ENCODE results near the gene LRFN4. TPM values are rescaled to one million over a fixed set of nuclear protein-coding genes. Genes with fewer than 3 reads are reported as not detected.

LRFN4 gene
- total and polyA plus RNA-seq, 5 donors from 2014 or later = 0.87 to 8.0 (median 1.4) TPM

DNA sequence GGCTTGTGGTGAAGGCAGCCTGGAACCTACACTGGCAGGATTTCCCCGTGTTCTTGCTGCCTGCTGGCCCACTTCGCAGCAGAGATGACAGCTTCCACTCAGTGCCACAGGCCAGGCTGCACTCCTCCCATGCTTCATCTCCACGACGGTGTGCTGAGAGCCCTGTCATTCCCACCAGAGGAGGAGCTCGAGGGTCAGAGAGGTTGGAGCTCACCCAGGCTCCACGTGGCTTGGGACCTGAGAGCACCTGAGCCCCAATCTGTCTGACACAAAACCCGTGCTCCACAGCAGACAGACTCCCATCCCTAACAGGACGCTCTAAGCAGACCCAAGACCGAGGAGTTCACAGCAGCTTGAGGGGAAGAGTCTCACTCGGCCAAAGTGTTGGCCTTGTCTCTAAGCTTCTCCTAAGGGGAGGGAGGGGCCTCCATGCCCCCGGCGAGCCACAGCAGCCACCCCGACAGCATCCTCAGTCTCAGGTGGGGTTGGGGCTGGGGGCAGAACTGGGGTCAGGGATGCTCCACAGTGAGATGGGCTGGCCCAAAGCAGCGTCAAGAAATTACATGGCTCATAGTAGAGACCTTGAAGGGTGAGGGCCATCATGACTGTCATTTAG lies 10.7 kb downstream of the LRFN4 start:
- no peak for DNase-seq
- Histone ChIP-seq H3K4me1 (ENCODE audit: control insufficient read depth, insufficient read depth, low read length, poor library complexity, severe bottlenecking) (peaks cover 7% of the 10 kb centered on the region), H3K9me3 (ENCODE audit: control insufficient read depth in 2 of 2, low read length in 2 of 2) (no peaks in the 10 kb centered on the region), H3K36me3 (ENCODE audit: control insufficient read depth, insufficient read depth, low read length) (no peaks in the 10 kb centered on the region), H3K4me3 (ENCODE audit: low read depth, low read length) (no peak overlapping the region), H3K27me3 (ENCODE audit: control insufficient read depth, insufficient read depth, low read length) (no peaks in the 10 kb centered on the region), H3K27ac (ENCODE audit: insufficient read depth, low read length, poor library complexity, severe bottlenecking) (no peak overlapping the region)
- H3K36me3 Mint-ChIP-seq = no peaks in the 10 kb centered on the region
- ATAC-seq (ENCODE audit: low read depth in 2 of 2) = no peak
- H3K4me3 Mint-ChIP-seq = no peak overlapping the region
- H3K4me1 Mint-ChIP-seq = peaks cover 0 to 13% (median 6%) of the 10 kb centered on the region in 4 donors
- no peaks in the 10 kb centered on the region for H3K27me3 Mint-ChIP-seq
- H3K27ac Mint-ChIP-seq = peak overlapping the region in 1 of 3 donors; percentile 82
- no peaks in the 10 kb centered on the region for H3K9me3 Mint-ChIP-seq

DNA sequence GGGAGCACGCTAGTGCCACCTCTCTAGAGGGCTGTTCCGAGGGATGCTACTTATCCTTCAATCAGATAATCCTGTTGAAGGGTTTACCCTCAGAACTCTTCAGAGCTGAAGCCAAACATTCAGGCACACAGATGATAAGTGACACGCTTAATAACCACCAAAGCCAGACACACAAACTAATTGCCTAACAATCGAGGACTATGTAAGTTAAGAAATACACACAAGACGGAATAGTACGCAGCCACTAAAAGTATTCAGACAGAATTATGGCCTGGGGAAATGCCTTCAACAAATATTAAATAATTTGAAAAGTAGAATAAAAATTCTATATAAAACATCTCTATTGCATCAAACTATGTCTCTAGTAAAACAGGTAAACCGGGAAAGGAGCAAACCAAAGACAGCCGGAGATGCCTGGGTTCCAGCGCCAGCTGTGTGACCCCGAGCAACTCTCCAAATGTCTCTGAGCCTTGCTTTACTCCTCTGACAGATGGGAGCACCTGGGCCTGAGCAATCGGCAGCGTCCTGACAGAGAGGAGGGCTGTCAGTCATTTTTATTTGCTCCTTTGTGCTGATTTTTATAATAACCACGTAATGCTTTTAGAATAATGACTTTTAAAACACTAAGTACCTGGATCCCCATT lies 11.3 kb downstream of the LRFN4 start:
- Histone ChIP-seq H3K4me3 (ENCODE audit: low read depth, low read length) (no peak overlapping the region), H3K27me3 (ENCODE audit: control insufficient read depth, insufficient read depth, low read length) (no peaks in the 10 kb centered on the region), H3K4me1 (ENCODE audit: control insufficient read depth, insufficient read depth, low read length, poor library complexity, severe bottlenecking) (peaks cover 7% of the 10 kb centered on the region), H3K27ac (ENCODE audit: insufficient read depth, low read length, poor library complexity, severe bottlenecking) (no peak overlapping the region), H3K36me3 (ENCODE audit: control insufficient read depth, insufficient read depth, low read length) (no peaks in the 10 kb centered on the region), H3K9me3 (ENCODE audit: control insufficient read depth in 2 of 2, low read length in 2 of 2) (no peaks in the 10 kb centered on the region)
- Mint-ChIP-seq H3K36me3 (no peaks in the 10 kb centered on the region), H3K27me3 (no peaks in the 10 kb centered on the region), H3K27ac (no peak overlapping the region), H3K4me1 (peaks cover 0 to 13% (median 6%) of the 10 kb centered on the region in 4 donors), H3K9me3 (no peaks in the 10 kb centered on the region), H3K4me3 (peak overlapping the region in 1 of 4 donors; percentile 76)
- no peak for DNase-seq
- ATAC-seq (ENCODE audit: low read depth in 2 of 2) = no peak

DNA sequence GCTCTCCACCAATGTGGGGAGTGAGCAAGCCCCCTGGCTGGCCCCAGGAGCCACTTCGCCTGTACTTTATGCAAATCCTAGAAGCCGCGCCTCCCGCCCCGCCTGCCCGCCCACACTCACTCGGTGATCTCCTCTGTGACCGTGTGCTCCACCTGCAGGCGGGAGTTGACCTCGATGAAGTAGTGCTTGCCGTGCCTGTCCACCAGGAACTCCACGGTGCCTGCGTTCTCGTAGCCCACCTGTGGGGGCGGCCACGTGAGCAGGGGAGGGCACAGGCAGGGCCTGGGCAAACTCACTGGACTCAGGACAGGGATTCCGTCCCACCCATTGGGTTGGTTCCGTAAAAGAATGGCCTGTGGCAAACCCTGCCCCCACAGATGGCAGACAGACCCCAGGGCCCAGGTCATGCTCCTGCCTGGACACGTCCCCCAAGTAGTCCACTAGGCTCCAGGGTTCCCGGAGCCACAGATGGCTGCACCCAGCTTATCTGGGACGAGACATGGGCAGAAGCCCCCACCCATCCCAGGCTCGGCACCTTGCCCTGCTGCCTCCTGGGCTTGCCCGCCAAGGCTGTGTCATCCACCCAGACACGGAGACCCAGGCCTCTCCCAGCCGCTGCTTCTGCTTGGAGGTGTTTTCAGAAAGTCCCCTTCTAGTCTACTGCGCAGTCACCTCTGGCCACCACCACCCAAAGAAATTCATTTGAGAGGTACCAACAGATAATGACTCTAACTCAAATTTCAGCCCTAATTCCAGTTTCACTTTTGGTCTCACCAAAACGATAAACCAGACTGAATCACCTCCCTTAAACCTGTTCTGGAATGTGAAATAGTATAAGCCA lies 12.1 kb downstream of the LRFN4 start:
- no peaks in the 10 kb centered on the region for H3K36me3 ChIP-seq (ENCODE audit: control insufficient read depth, insufficient read depth, low read length)
- Mint-ChIP-seq H3K4me1 (peaks cover 0 to 13% (median 6%) of the 10 kb centered on the region in 4 donors), H3K36me3 (no peaks in the 10 kb centered on the region), H3K9me3 (no peaks in the 10 kb centered on the region), H3K4me3 (peak overlapping the region in 1 of 4 donors; percentile 76), H3K27ac (peak overlapping the region in 2 of 3 donors; percentile 52 to 65), H3K27me3 (no peaks in the 10 kb centered on the region)
- H3K27ac ChIP-seq (ENCODE audit: insufficient read depth, low read length, poor library complexity, severe bottlenecking) = no peak overlapping the region
- H3K27me3 ChIP-seq (ENCODE audit: control insufficient read depth, insufficient read depth, low read length) = no peaks in the 10 kb centered on the region
- no peak overlapping the region for H3K4me3 ChIP-seq (ENCODE audit: low read depth, low read length)
- DNase-seq (peak; percentile 64 to 90 (median 68)), ATAC-seq (ENCODE audit: low read depth in 2 of 2) (peak; percentile 90 to 91)
- no peaks in the 10 kb centered on the region for H3K9me3 ChIP-seq (ENCODE audit: control insufficient read depth in 2 of 2, low read length in 2 of 2)
- peaks cover 7% of the 10 kb centered on the region for H3K4me1 ChIP-seq (ENCODE audit: control insufficient read depth, insufficient read depth, low read length, poor library complexity, severe bottlenecking)

DNA sequence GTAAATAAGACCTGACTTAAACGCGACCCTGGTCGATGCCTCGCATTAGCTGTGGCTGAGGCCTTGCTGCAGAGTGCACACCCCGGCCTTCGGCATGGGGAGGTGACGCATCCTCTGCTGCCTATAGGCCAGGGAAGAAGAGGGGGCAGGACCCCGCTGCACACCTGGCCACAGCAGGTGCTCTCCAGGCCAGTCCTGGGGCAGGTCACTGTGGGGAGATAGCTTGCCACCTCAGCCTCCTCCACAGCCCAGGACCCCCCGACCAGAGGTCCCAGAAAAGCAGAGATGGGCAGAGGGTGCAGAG lies 12.7 kb downstream of the LRFN4 start:
- no peak overlapping the region for H3K4me3 ChIP-seq (ENCODE audit: low read depth, low read length)
- peak overlapping the region in 1 of 3 donors; percentile 52 for H3K27ac Mint-ChIP-seq
- DNase-seq (no peak), ATAC-seq (ENCODE audit: low read depth in 2 of 2) (no peak)
- no peaks in the 10 kb centered on the region for H3K9me3 ChIP-seq (ENCODE audit: control insufficient read depth in 2 of 2, low read length in 2 of 2)
- H3K4me3 Mint-ChIP-seq = no peak overlapping the region
- peaks cover 0 to 13% (median 6%) of the 10 kb centered on the region in 4 donors for H3K4me1 Mint-ChIP-seq
- H3K27me3 ChIP-seq (ENCODE audit: control insufficient read depth, insufficient read depth, low read length) = no peaks in the 10 kb centered on the region
- H3K36me3 Mint-ChIP-seq = no peaks in the 10 kb centered on the region
- no peak overlapping the region for H3K27ac ChIP-seq (ENCODE audit: insufficient read depth, low read length, poor library complexity, severe bottlenecking)
- no peaks in the 10 kb centered on the region for H3K27me3 Mint-ChIP-seq
- no peaks in the 10 kb centered on the region for H3K36me3 ChIP-seq (ENCODE audit: control insufficient read depth, insufficient read depth, low read length)
- H3K4me1 ChIP-seq (ENCODE audit: control insufficient read depth, insufficient read depth, low read length, poor library complexity, severe bottlenecking) = peaks cover 7% of the 10 kb centered on the region
- H3K9me3 Mint-ChIP-seq = no peaks in the 10 kb centered on the region

DNA sequence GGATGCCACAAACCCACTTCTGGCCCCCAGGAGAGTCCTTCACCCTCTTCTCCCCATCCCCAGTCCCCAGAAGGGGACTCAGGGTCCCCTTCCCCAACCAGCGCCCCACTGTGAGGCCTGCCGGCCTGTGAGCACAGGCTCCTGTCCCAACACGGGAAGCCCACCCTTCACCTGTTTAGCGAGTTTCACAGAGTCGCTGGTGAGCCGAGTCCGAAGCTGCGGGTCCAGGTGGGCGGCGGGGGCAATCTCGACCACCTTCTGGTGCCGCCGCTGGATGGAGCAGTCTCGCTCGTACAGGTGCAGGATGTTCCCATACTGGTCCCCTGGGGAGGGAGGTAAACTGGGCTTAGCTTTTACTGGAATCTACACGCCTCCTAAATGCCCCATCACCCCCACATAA lies 13.3 kb downstream of the LRFN4 start:
- Mint-ChIP-seq H3K27me3 (no peaks in the 10 kb centered on the region), H3K4me1 (peaks cover 0 to 13% (median 6%) of the 10 kb centered on the region in 4 donors), H3K36me3 (no peaks in the 10 kb centered on the region), H3K27ac (no peak overlapping the region), H3K4me3 (no peak overlapping the region), H3K9me3 (peaks cover 0 to 1% (median 0%) of the 10 kb centered on the region in 7 donors)
- no peaks in the 10 kb centered on the region for H3K36me3 ChIP-seq (ENCODE audit: control insufficient read depth, insufficient read depth, low read length)
- no peaks in the 10 kb centered on the region for H3K27me3 ChIP-seq (ENCODE audit: control insufficient read depth, insufficient read depth, low read length)
- ATAC-seq (ENCODE audit: low read depth in 2 of 2) (no peak), DNase-seq (no peak)
- H3K4me3 ChIP-seq (ENCODE audit: low read depth, low read length) = no peak overlapping the region
- H3K4me1 ChIP-seq (ENCODE audit: control insufficient read depth, insufficient read depth, low read length, poor library complexity, severe bottlenecking) = peaks cover 7% of the 10 kb centered on the region
- no peaks in the 10 kb centered on the region for H3K9me3 ChIP-seq (ENCODE audit: control insufficient read depth in 2 of 2, low read length in 2 of 2)
- H3K27ac ChIP-seq (ENCODE audit: insufficient read depth, low read length, poor library complexity, severe bottlenecking) = no peak overlapping the region

DNA sequence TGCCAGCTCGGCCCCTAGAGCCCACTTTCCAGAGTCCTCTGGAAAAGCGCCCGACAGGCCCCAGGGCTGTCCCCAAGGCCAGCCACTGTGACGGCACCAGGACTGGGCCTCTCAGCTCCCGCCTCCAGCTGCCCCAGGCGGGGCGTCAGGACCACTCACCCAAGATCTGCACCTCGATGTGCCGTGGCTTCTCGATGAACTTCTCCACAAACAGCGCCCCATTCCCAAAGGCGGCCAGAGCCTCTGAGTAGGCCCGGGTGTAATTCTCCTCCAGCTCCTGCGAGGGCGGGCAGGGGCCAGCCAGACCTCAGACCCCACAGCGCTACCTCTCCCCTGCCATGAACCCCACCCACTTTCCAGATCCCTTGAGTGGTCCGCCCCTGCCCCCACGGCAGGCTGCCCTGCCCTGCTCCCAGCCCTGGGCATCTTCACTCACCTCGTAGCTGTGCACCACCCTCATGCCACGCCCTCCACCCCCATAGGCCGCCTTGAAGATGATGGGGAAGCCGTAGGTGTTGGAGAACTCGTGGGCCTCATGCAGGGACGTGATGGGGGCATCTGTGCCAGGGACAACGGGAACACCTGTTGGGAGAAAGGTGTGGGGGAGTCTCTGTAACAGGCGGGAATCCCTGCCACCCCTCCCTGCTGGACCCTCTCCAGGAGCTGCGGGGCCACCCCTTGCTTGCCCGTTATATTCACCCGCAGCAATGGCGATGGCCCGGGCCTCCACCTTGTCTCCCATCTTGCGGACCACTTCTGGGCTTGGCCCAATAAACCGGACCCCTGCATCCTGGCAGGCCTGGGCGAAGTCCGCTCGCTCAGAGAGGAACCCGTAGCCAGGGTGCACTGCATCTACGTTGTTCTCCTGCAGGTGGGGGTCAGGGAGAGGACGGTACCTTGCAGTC lies 14.0 kb downstream of the LRFN4 start:
- no peak overlapping the region for H3K27ac ChIP-seq (ENCODE audit: insufficient read depth, low read length, poor library complexity, severe bottlenecking)
- Mint-ChIP-seq H3K4me1 (peaks cover 0 to 13% (median 6%) of the 10 kb centered on the region in 4 donors), H3K36me3 (no peaks in the 10 kb centered on the region), H3K27ac (no peak overlapping the region), H3K27me3 (no peaks in the 10 kb centered on the region), H3K9me3 (peaks cover 0 to 1% (median 0%) of the 10 kb centered on the region in 7 donors), H3K4me3 (no peak overlapping the region)
- no peak for ATAC-seq (ENCODE audit: low read depth in 2 of 2)
- no peak for DNase-seq
- H3K4me1 ChIP-seq (ENCODE audit: control insufficient read depth, insufficient read depth, low read length, poor library complexity, severe bottlenecking) = peaks cover 7% of the 10 kb centered on the region
- no peaks in the 10 kb centered on the region for H3K27me3 ChIP-seq (ENCODE audit: control insufficient read depth, insufficient read depth, low read length)
- H3K4me3 ChIP-seq (ENCODE audit: low read depth, low read length) = no peak overlapping the region
- no peaks in the 10 kb centered on the region for H3K36me3 ChIP-seq (ENCODE audit: control insufficient read depth, insufficient read depth, low read length)
- H3K9me3 ChIP-seq (ENCODE audit: control insufficient read depth in 2 of 2, low read length in 2 of 2) = no peaks in the 10 kb centered on the region

DNA sequence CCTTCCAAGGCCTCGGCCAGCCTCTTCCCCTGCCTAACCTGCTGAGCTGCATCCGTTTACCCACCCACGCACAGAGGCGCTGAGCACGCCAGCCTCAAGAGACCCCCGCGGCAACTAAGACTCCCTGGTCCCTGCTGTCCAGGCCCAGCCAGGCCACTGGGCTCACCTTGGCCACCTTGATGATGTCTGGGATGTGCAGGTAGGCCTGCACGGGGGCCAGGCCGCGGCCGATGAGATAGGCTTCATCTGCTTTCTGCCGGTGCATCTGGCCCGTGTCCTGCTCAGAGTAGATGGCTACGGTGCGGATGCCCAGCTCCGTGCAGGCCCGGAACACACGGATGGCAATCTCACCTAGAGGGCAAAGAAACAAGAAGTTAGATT lies 14.6 kb downstream of the LRFN4 start:
- H3K9me3 Mint-ChIP-seq = peaks cover 0 to 1% (median 0%) of the 10 kb centered on the region in 7 donors
- no peaks in the 10 kb centered on the region for H3K27me3 Mint-ChIP-seq
- Histone ChIP-seq H3K27ac (ENCODE audit: insufficient read depth, low read length, poor library complexity, severe bottlenecking) (no peak overlapping the region), H3K27me3 (ENCODE audit: control insufficient read depth, insufficient read depth, low read length) (no peaks in the 10 kb centered on the region), H3K4me3 (ENCODE audit: low read depth, low read length) (no peak overlapping the region), H3K4me1 (ENCODE audit: control insufficient read depth, insufficient read depth, low read length, poor library complexity, severe bottlenecking) (peaks cover 7% of the 10 kb centered on the region), H3K36me3 (ENCODE audit: control insufficient read depth, insufficient read depth, low read length) (no peaks in the 10 kb centered on the region), H3K9me3 (ENCODE audit: control insufficient read depth in 2 of 2, low read length in 2 of 2) (no peaks in the 10 kb centered on the region)
- no peaks in the 10 kb centered on the region for H3K36me3 Mint-ChIP-seq
- no peak for ATAC-seq (ENCODE audit: low read depth in 2 of 2)
- peaks cover 0 to 13% (median 6%) of the 10 kb centered on the region in 4 donors for H3K4me1 Mint-ChIP-seq
- no peak overlapping the region for H3K4me3 Mint-ChIP-seq
- no peak overlapping the region for H3K27ac Mint-ChIP-seq
- no peak for DNase-seq

Measured in CD4-positive, CD25-positive, alpha-beta regulatory T cell (primary cell).